ENCODE data around the gene SSU72. TPM values are rescaled to one million over a fixed set of nuclear protein-coding genes. Genes with fewer than 3 reads are reported as not detected.

Gene SSU72
- total RNA-seq, 1 experiment from 2014 or later = 96.2 TPM

DNA sequence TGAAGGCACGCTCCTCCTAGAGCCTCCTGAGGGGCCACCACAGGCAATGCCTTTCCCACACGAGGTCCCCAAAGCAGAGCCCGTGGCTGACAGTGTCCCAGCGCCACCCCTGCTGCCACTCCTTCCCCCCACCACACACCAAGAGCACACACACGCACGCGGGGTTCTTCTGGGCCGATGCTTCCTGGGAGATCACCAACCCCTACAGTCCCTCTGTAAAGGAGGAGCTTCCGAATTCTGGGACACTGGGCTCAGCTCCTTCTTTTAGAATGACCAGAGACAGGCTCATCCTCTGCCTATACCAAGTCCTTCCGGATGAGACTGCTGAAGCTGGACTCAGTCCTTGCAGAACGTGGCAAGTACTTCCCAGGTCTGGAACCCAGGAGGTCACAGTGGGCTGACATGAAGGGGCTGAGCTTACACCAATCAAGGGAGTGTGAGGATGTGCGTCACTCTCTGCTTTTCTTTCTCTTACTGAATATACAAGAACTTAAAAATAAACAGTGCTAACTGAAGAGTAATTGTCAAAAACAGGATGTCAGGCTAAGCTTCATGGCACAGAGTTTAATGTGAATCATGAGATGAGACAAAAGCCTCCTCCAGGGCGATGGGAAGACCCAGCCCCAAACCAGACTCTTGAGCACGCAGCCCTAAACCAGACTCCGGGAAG, 12.7 kb downstream of the SSU72 start:
- no TSS peak for BruUV-seq (replicated peaks)
- Mint-ChIP-seq H3K36me3 (ENCODE audit: insufficient read depth, unreplicated experiment) (peaks cover 60% of the 10 kb centered on the region), H3K27ac (ENCODE audit: unreplicated experiment) (peak overlapping the region; percentile 69), H3K9me3 (ENCODE audit: unreplicated experiment) (no peaks in the 10 kb centered on the region), H3K4me3 (ENCODE audit: unreplicated experiment) (no peak overlapping the region), H3K4me1 (ENCODE audit: low read depth, unreplicated experiment) (no peaks in the 10 kb centered on the region), H3K27me3 (ENCODE audit: insufficient read depth, unreplicated experiment) (no peaks in the 10 kb centered on the region)
- TF ChIP-seq, protein P1, sequence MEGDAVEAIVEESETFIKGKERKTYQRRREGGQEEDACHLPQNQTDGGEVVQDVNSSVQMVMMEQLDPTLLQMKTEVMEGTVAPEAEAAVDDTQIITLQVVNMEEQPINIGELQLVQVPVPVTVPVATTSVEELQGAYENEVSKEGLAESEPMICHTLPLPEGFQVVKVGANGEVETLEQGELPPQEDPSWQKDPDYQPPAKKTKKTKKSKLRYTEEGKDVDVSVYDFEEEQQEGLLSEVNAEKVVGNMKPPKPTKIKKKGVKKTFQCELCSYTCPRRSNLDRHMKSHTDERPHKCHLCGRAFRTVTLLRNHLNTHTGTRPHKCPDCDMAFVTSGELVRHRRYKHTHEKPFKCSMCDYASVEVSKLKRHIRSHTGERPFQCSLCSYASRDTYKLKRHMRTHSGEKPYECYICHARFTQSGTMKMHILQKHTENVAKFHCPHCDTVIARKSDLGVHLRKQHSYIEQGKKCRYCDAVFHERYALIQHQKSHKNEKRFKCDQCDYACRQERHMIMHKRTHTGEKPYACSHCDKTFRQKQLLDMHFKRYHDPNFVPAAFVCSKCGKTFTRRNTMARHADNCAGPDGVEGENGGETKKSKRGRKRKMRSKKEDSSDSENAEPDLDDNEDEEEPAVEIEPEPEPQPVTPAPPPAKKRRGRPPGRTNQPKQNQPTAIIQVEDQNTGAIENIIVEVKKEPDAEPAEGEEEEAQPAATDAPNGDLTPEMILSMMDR (IDR thresholded peaks at IDR 0.05; ENCODE audit: insufficient read depth in 1 of 2, low read depth in 1 of 2, low read length in 1 of 2, severe bottlenecking in 1 of 2, unreplicated experiment in 1 of 2) = no peak
- no peak for DNase-seq
- CTCF ChIA-PET = no interaction called here
- Histone ChIP-seq H3K27me3 (replicated peaks; ENCODE audit: control insufficient read depth, insufficient read depth, low read length) (no peaks in the 10 kb centered on the region), H3K36me3 (ENCODE audit: control insufficient read depth, insufficient read depth, low read length) (no peaks in the 10 kb centered on the region), H3K9me3 (no peaks in the 10 kb centered on the region), H3K4me3 (ENCODE audit: low read depth, low read length) (no peak overlapping the region), H3K4me1 (no peaks in the 10 kb centered on the region)
- POLR2A ChIA-PET = interaction anchor here (0.6 kb wide), 1 partner anchor 449 kb away, joined by 6 read pairs; no protein-coding TSS in a partner anchor
- intact Hi-C loops (cut with micrococcal nuclease; ENCODE audit: unreplicated experiment) = no loop called here

- no peak for DNase-seq
- H3K27ac Mint-ChIP-seq (ENCODE audit: unreplicated experiment) = no peak overlapping the region
- no peaks in the 10 kb centered on the region for H3K4me1 Mint-ChIP-seq (ENCODE audit: low read depth, unreplicated experiment)
- intact Hi-C loops (cut with micrococcal nuclease; ENCODE audit: unreplicated experiment) = no loop called here
- H3K4me3 Mint-ChIP-seq (ENCODE audit: unreplicated experiment) = no peak overlapping the region
- H3K27me3 Mint-ChIP-seq (ENCODE audit: insufficient read depth, unreplicated experiment) = no peaks in the 10 kb centered on the region
- peaks cover 58% of the 10 kb centered on the region for H3K36me3 Mint-ChIP-seq (ENCODE audit: insufficient read depth, unreplicated experiment)
- H3K4me1 ChIP-seq = no peaks in the 10 kb centered on the region
- H3K9me3 ChIP-seq = no peaks in the 10 kb centered on the region
- CTCF ChIA-PET = no interaction called here
- no peaks in the 10 kb centered on the region for H3K36me3 ChIP-seq (ENCODE audit: control insufficient read depth, insufficient read depth, low read length)
- POLR2A ChIA-PET = no interaction called here
- BruUV-seq (replicated peaks) = no TSS peak
- no peaks in the 10 kb centered on the region for H3K27me3 ChIP-seq (replicated peaks; ENCODE audit: control insufficient read depth, insufficient read depth, low read length)
- TF ChIP-seq, protein P1 (IDR thresholded peaks at IDR 0.05; ENCODE audit: insufficient read depth in 1 of 2, low read depth in 1 of 2, low read length in 1 of 2, severe bottlenecking in 1 of 2, unreplicated experiment in 1 of 2) = no peak
- H3K9me3 Mint-ChIP-seq (ENCODE audit: unreplicated experiment) = no peaks in the 10 kb centered on the region
- no peak overlapping the region for H3K4me3 ChIP-seq (ENCODE audit: low read depth, low read length)
These were observed 14.5 kb downstream of the SSU72 start for GRCh38 chr1:1560178-1560577.

- H3K9me3 Mint-ChIP-seq (ENCODE audit: unreplicated experiment) = no peaks in the 10 kb centered on the region
- H3K4me1 Mint-ChIP-seq (ENCODE audit: low read depth, unreplicated experiment) = no peaks in the 10 kb centered on the region
- Histone ChIP-seq H3K9me3 (no peaks in the 10 kb centered on the region), H3K27me3 (replicated peaks; ENCODE audit: control insufficient read depth, insufficient read depth, low read length) (no peaks in the 10 kb centered on the region), H3K4me3 (ENCODE audit: low read depth, low read length) (no peak overlapping the region), H3K36me3 (ENCODE audit: control insufficient read depth, insufficient read depth, low read length) (no peaks in the 10 kb centered on the region), H3K4me1 (no peaks in the 10 kb centered on the region)
- no peak overlapping the region for H3K4me3 Mint-ChIP-seq (ENCODE audit: unreplicated experiment)
- ChIA-PET POLR2A (no interaction called here), CTCF (no interaction called here)
- intact Hi-C loops (cut with micrococcal nuclease; ENCODE audit: unreplicated experiment) = no loop called here
- BruUV-seq (replicated peaks) = no TSS peak
- TF ChIP-seq, protein P1 (IDR thresholded peaks at IDR 0.05; ENCODE audit: insufficient read depth in 1 of 2, low read depth in 1 of 2, low read length in 1 of 2, severe bottlenecking in 1 of 2, unreplicated experiment in 1 of 2) = no peak
- no peak for DNase-seq
- H3K27me3 Mint-ChIP-seq (ENCODE audit: insufficient read depth, unreplicated experiment) = no peaks in the 10 kb centered on the region
- peaks cover 55% of the 10 kb centered on the region for H3K36me3 Mint-ChIP-seq (ENCODE audit: insufficient read depth, unreplicated experiment)
- no peak overlapping the region for H3K27ac Mint-ChIP-seq (ENCODE audit: unreplicated experiment)
These were observed 15.6 kb downstream of the SSU72 start for GRCh38 chr1:1559066-1559465.

All from Caco-2 (cell line).